Brain microvascular endothelial cell (primary cell): ENCODE data around the gene EML5.
A peak's percentile ranks its signal among the peaks of the same experiment; 100 is the strongest.

Experiments
- DNase-seq: peaks from one replicate; pipeline ENCODE4 v3.0.0-alpha.2; 2020
- H3K27ac ChIP-seq: fragments of 250-450 bp; sonication (Bioruptor Pico); 2 replicates; pipeline ENCODE4 v1.5.1; 2020; ENCODE audit warnings: mild to moderate bottlenecking, moderate library complexity
- H3K27me3 ChIP-seq: fragments of 250-450 bp; sonication (Bioruptor Pico); replicated peaks from 2 replicates; pipeline ENCODE4 v1.5.1; 2020; ENCODE audit warnings: mild to moderate bottlenecking
- H3K36me3 ChIP-seq: fragments of 250-450 bp; sonication (Bioruptor Pico); replicated peaks from 2 replicates; pipeline ENCODE4 v1.5.1; 2020; ENCODE audit warnings: mild to moderate bottlenecking
- H3K4me3 ChIP-seq: 2 replicates; pipeline ENCODE4 v1.5.1; 2011; ENCODE audit warnings: low read depth, mild to moderate bottlenecking, control low read depth, low read length, moderate library complexity
- CTCF ChIP-seq: IDR thresholded peaks from 2 replicates; pipeline ENCODE4 v1.5.1; 2011; ENCODE audit warnings: low read depth, mild to moderate bottlenecking, moderate library complexity, low read length, control low read depth, inconsistent platforms; ENCODE audit errors: missing control alignments
- in situ Hi-C: cut with HindIII; loops from 2 replicates; pipeline ENCODE4 v1.10.0; 2017; ENCODE audit warnings: low sequenced_read_pairs, low pct_ligation_motif_present

EML5 gene

GRCh38 chr14:88597601-88598000 lies 195.2 kb downstream of the EML5 start:
- DNase-seq, result no peak
- Histone ChIP-seq H3K36me3 (peaks cover 46% of the 10 kb centered on the region), H3K4me3 (no peak overlapping the region), H3K27me3 (no peaks in the 10 kb centered on the region), H3K27ac (no peak overlapping the region)
- no peak for TF ChIP-seq CTCF
- in situ Hi-C loops, result no loop called here

DNA sequence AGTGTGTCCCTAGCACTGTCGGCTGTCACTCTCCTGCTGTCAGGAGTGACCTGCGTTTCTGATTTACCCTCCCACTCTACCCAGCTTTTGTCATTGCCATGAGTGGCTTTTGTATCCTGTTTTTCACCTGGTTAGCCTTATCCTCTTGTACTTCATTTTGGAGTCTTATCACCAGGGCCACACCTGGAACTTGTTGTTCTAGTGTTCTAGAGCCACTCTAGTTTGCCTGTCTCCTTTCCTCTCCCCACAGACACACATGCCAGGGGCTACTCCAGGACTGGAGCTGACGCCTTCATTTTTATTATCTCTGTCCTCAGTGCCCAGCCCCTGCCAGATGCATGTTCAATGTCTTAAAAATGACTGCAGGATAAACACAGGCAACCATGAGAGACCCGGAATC lies 195.7 kb downstream of the EML5 start:
- no peaks in the 10 kb centered on the region for H3K27me3 ChIP-seq
- no peak for TF ChIP-seq CTCF
- no peak overlapping the region for H3K4me3 ChIP-seq
- H3K27ac ChIP-seq, result no peak overlapping the region
- peaks cover 43% of the 10 kb centered on the region for H3K36me3 ChIP-seq
- DNase-seq, result no peak
- in situ Hi-C loops, result no loop called here

GRCh38 chr14:88592031-88592430 lies 200.7 kb downstream of the EML5 start:
- Histone ChIP-seq H3K27ac (no peak overlapping the region), H3K27me3 (no peaks in the 10 kb centered on the region), H3K4me3 (no peak overlapping the region), H3K36me3 (peaks cover 23% of the 10 kb centered on the region)
- TF ChIP-seq CTCF, result no peak
- no peak for DNase-seq
- in situ Hi-C loops, result no loop called here

- H3K36me3 ChIP-seq, result peaks cover 19% of the 10 kb centered on the region
- H3K4me3 ChIP-seq, result no peak overlapping the region
- DNase-seq, result peak; percentile 43
- H3K27me3 ChIP-seq, result no peaks in the 10 kb centered on the region
- TF ChIP-seq CTCF, result no peak
- in situ Hi-C loops, result no loop called here
- H3K27ac ChIP-seq, result no peak overlapping the region
Measured at GRCh38 chr14:88590173-88590572, 202.6 kb downstream of the EML5 start.

DNA sequence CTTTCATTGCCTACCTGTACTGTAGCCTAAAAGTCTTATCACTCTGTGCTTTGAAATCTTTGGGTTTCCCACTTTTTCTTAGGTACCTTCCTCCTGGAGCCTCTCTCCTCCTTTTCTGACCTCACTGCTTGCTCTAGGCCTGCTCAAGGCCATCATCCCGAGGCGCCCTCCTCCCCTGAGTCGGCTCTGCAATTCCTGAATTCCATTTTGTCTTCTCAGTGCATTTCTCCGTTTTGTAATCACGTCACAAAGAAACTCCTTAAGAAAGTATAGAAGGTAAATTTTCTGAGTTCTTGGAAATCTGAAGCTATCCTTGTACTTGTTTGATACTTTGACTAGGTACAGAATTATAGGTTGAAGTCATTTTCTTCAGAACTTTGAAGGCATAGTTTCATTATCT lies 204.7 kb downstream of the EML5 start:
- no peak for DNase-seq
- no peak for TF ChIP-seq CTCF
- Histone ChIP-seq H3K27me3 (no peaks in the 10 kb centered on the region), H3K36me3 (peaks cover 19% of the 10 kb centered on the region), H3K27ac (no peak overlapping the region), H3K4me3 (no peak overlapping the region)
- in situ Hi-C loops, result no loop called here

DNA sequence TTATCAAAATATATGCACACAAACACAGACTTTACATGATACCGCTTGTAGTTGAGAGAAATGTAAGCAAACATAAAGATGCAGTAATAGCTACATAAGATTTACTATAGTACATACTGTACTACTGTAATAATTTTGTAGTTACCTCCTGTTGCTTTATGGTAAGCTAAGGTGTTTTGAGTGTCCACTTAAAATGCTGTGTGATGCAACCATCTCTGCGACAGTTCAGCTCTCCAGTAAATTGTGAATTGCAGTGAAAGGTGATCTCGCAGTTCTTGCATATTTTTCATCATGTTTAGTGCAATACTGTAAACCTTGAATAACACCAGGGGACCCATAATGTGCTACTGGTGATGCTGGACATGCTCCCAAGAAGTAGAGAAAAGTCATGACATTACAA lies 208.3 kb downstream of the EML5 start:
- Histone ChIP-seq H3K27ac (no peak overlapping the region), H3K27me3 (no peaks in the 10 kb centered on the region), H3K36me3 (peaks cover 35% of the 10 kb centered on the region), H3K4me3 (no peak overlapping the region)
- in situ Hi-C loops, result no loop called here
- no peak for TF ChIP-seq CTCF
- DNase-seq, result no peak
